IPS DF 4.7 (cell line): ENCODE data around the gene UNC119.

Source experiments
- DNase-seq: peaks from one replicate; pipeline ENCODE4 v3.0.0-alpha.2; 2013; ENCODE audit warnings: low spot score; ENCODE audit errors: extremely low read depth

UNC119 gene

GRCh38 chr17:28573040-28573380 is 20.6 kb upstream of the UNC119 start:
- no peak for DNase-seq

- no peak for DNase-seq
Measured at GRCh38 chr17:28572259-28573039, 20.0 kb upstream of the UNC119 start.

- peak; percentile 74 for DNase-seq
Measured at GRCh38 chr17:28571361-28572122, 19.1 kb upstream of the UNC119 start, which contains the start of gene PIGS. Gene PIGS (minus strand): TSS chr17:28571524. CDS start chr17:28571496, 28 bp downstream.

GRCh38 chr17:28570716-28571360 is 18.4 kb upstream of the UNC119 start:
- DNase-seq, result no peak

- no peak for DNase-seq
Measured at GRCh38 chr17:28569446-28569845, 17.0 kb upstream of the UNC119 start.

- DNase-seq, result no peak
Measured at GRCh38 chr17:28567604-28568003, 15.2 kb upstream of the UNC119 start.

GRCh38 chr17:28563475-28563874 is 11.1 kb upstream of the UNC119 start:
- DNase-seq, result no peak

GRCh38 chr17:28555022-28555421 is 2.6 kb upstream of the UNC119 start:
- DNase-seq, result no peak

GRCh38 chr17:28554565-28554964 is 2.1 kb upstream of the UNC119 start:
- no peak for DNase-seq

- DNase-seq, result no peak
Measured at GRCh38 chr17:28553000-28553505, 629 bp upstream of the UNC119 start.

GRCh38 chr17:28551421-28552175 is 826 bp downstream of the UNC119 start:
- no peak for DNase-seq

GRCh38 chr17:28550858-28551257 is 1.6 kb downstream of the UNC119 start:
- no peak for DNase-seq

- DNase-seq, result no peak
Measured at GRCh38 chr17:28549236-28550132, 2.9 kb downstream of the UNC119 start.

GRCh38 chr17:28548417-28549130 is 3.9 kb downstream of the UNC119 start:
- no peak for DNase-seq

GRCh38 chr17:28547623-28548416 is 4.6 kb downstream of the UNC119 start:
- peak; percentile 64 for DNase-seq

GRCh38 chr17:28547096-28547622 is 5.3 kb downstream of the UNC119 start:
- DNase-seq, result no peak

- no peak for DNase-seq
Measured at GRCh38 chr17:28545787-28546415, 6.5 kb downstream of the UNC119 start.

- no peak for DNase-seq
Measured at GRCh38 chr17:28545141-28545503, 7.3 kb downstream of the UNC119 start.
